IMR-90 (cell line): Measurements from ENCODE around the gene ERC2. TPM values are rescaled to one million over a fixed set of nuclear protein-coding genes. Genes with fewer than 3 reads are reported as not detected.

ENCODE experiments used
- ATAC-seq: fragments of 200-7000 bp; cut with Tn5 transposase; 2 replicates; pipeline ENCODE4 v1.9.1; 2020; ENCODE audit warnings: low read depth, mild to moderate bottlenecking, moderate library complexity
- BruUV-seq: library from RNA; stranded (reverse); fragments of 400-500 nt; replicated peaks from 2 replicates; lab custom pipeline; 2021; lab: Mats Ljungman, UMichigan
- CTCF ChIA-PET: fragments of 300-600 bp; formaldehyde crosslinking; extraction: SDS; loops from one replicate; lab custom pipeline; 2021; ENCODE audit warnings: antibody characterized with exemption; lab: Yijun Ruan, JAX
- POLR2A ChIA-PET: fragments of 300-600 bp; sonication (Branson Sonifier 250); formaldehyde crosslinking; loops from one replicate; lab custom pipeline; 2022; ENCODE audit warnings: antibody characterized with exemption; ENCODE audit not compliant: unreplicated experiment; lab: Charles Lee
- DNase-seq: peaks from one replicate; pipeline ENCODE4 v3.0.0; 2013
- H2AFZ ChIP-seq: replicated peaks from 2 replicates; pipeline ENCODE3; 2013; ENCODE audit warnings: low read length, mild to moderate bottlenecking; ENCODE audit not compliant: poor library complexity
- H2AK5ac ChIP-seq: 2 replicates; pipeline ENCODE4 v1.6.1; 2013; ENCODE audit warnings: low read depth, low read length, inconsistent platforms
- H2AK9ac ChIP-seq: replicated peaks from 2 replicates; pipeline ENCODE3; 2013; ENCODE audit warnings: mild to moderate bottlenecking, low read depth, low read length, moderate library complexity; ENCODE audit not compliant: poor library complexity
- H2BK120ac ChIP-seq: 2 replicates; pipeline ENCODE4 v1.6.1; 2013; ENCODE audit warnings: low read depth, low read length, inconsistent platforms
- H2BK15ac ChIP-seq: 3 replicates; pipeline ENCODE4 v1.6.1; 2013; ENCODE audit warnings: low read depth, low read length, inconsistent platforms
- H2BK20ac ChIP-seq: 2 replicates; pipeline ENCODE4 v1.6.1; 2013; ENCODE audit warnings: low read depth, mild to moderate bottlenecking, inconsistent platforms, low read length, moderate library complexity
- H2BK5ac ChIP-seq: 2 replicates; pipeline ENCODE4 v1.6.1; 2013; ENCODE audit warnings: mild to moderate bottlenecking, low read depth, low read length, inconsistent platforms; ENCODE audit not compliant: poor library complexity, severe bottlenecking
- H3K14ac ChIP-seq: replicated peaks from 2 replicates; pipeline ENCODE4 v1.6.1; 2013; ENCODE audit warnings: low read depth, low read length, inconsistent platforms
- H3K18ac ChIP-seq: 2 replicates; pipeline ENCODE4 v1.6.1; 2013; ENCODE audit warnings: low read depth, low read length, control low read depth
- H3K23ac ChIP-seq: 2 replicates; pipeline ENCODE4 v1.6.1; 2013; ENCODE audit warnings: low read depth, low read length, inconsistent platforms
- H3K27ac ChIP-seq: 2 replicates; pipeline ENCODE4 v1.5.1; 2013; ENCODE audit warnings: mild to moderate bottlenecking, control low read depth, low read length; ENCODE audit not compliant: insufficient read depth
- H3K27me3 ChIP-seq: 2 replicates; pipeline ENCODE4 v1.6.1; 2013; ENCODE audit warnings: low read length; ENCODE audit not compliant: control insufficient read depth, insufficient read depth
- H3K36me3 ChIP-seq: 2 replicates; pipeline ENCODE4 v1.6.1; 2013; ENCODE audit warnings: low read length, mixed read lengths; ENCODE audit not compliant: control insufficient read depth, insufficient read depth
- H3K4ac ChIP-seq: 2 replicates; pipeline ENCODE4 v1.6.1; 2013; ENCODE audit warnings: low read depth, low read length, inconsistent platforms
- H3K4me1 ChIP-seq: 2 replicates; pipeline ENCODE4 v1.6.1; 2013; ENCODE audit warnings: low read length, mixed read lengths; ENCODE audit not compliant: control insufficient read depth, insufficient read depth
- H3K4me2 ChIP-seq: 2 replicates; pipeline ENCODE4 v1.6.1; 2013; ENCODE audit warnings: low read depth, mild to moderate bottlenecking, control low read depth, low read length, moderate library complexity
- H3K4me3 ChIP-seq: 2 replicates; pipeline ENCODE4 v1.5.1; 2013; ENCODE audit warnings: low read depth, mild to moderate bottlenecking, control low read depth, low read length, moderate library complexity; ENCODE audit not compliant: insufficient read depth
- H3K56ac ChIP-seq: 2 replicates; pipeline ENCODE4 v1.6.1; 2013; ENCODE audit warnings: low read length, inconsistent platforms; ENCODE audit not compliant: insufficient read depth; ENCODE audit errors: extremely low read depth
- H3K79me1 ChIP-seq, 2 experiments: 2 replicates each; pipeline ENCODE4 v1.6.1; 2013; ENCODE audit warnings: low read length in 2 of 2, inconsistent platforms in 1 of 2, low read depth in 1 of 2
- H3K9ac ChIP-seq: 2 replicates; pipeline ENCODE4 v1.6.1; 2013; ENCODE audit warnings: low read depth, low read length, control low read depth
- H3K9me1 ChIP-seq: 2 replicates; pipeline ENCODE4 v1.6.1; 2013; ENCODE audit warnings: low read length, inconsistent platforms; ENCODE audit not compliant: insufficient read depth
- H3K9me3 ChIP-seq: 2 replicates; pipeline ENCODE4 v1.6.1; 2013; ENCODE audit warnings: low read length; ENCODE audit not compliant: control insufficient read depth, insufficient read depth
- H4K20me1 ChIP-seq: 2 replicates; pipeline ENCODE4 v1.6.1; 2013; ENCODE audit warnings: low read length, inconsistent platforms; ENCODE audit not compliant: insufficient read depth
- H4K5ac ChIP-seq: 2 replicates; pipeline ENCODE4 v1.6.1; 2013; ENCODE audit warnings: mild to moderate bottlenecking, low read depth, low read length, control low read depth
- H4K8ac ChIP-seq, 2 experiments: 2 replicates each; pipeline ENCODE4 v1.6.1; 2013; ENCODE audit warnings: low read depth in 2 of 2, low read length in 2 of 2, control low read depth in 1 of 2, inconsistent platforms in 1 of 2
- H4K91ac ChIP-seq: 2 replicates; pipeline ENCODE4 v1.6.1; 2013; ENCODE audit warnings: low read depth, low read length, inconsistent platforms; ENCODE audit not compliant: insufficient read depth
- BHLHE40 ChIP-seq: fragments of 150-350 bp; IDR thresholded peaks from 2 replicates; pipeline ENCODE4 v1.6.1; 2016; ENCODE audit warnings: mild to moderate bottlenecking, low read depth, low read length
- CEBPB ChIP-seq: IDR thresholded peaks from 2 replicates; pipeline ENCODE4 v1.6.1; 2012; ENCODE audit warnings: low read depth, low read length, improper control_type of control experiment
- CHD1 ChIP-seq: IDR thresholded peaks from 2 replicates; pipeline ENCODE4 v1.6.1; 2012; ENCODE audit warnings: low read depth, low read length, improper control_type of control experiment
- ELK1 ChIP-seq: fragments of 150-350 bp; IDR thresholded peaks from 2 replicates; pipeline ENCODE4 v1.6.1; 2016; ENCODE audit warnings: low read depth, mild to moderate bottlenecking, low read length, moderate library complexity, borderline replicate concordance
- MAFK ChIP-seq: IDR thresholded peaks from 2 replicates; pipeline ENCODE4 v1.6.1; 2012; ENCODE audit warnings: low read depth, low read length, improper control_type of control experiment
- NFE2L2 ChIP-seq: fragments of 150-350 bp; IDR thresholded peaks from 2 replicates; pipeline ENCODE4 v1.6.1; 2016; ENCODE audit warnings: low read depth, mild to moderate bottlenecking, low read length
- POLR2A ChIP-seq: IDR thresholded peaks from 2 replicates; pipeline ENCODE4 v1.6.1; 2012; ENCODE audit warnings: mild to moderate bottlenecking, low read depth, low read length
- RFX5 ChIP-seq: IDR thresholded peaks from 2 replicates; pipeline ENCODE4 v1.8.0; 2012; ENCODE audit warnings: low read depth, mild to moderate bottlenecking, low read length, moderate library complexity
- SMC3 ChIP-seq: fragments of 150-350 bp; IDR thresholded peaks from 2 replicates; pipeline ENCODE4 v1.6.1; 2016; ENCODE audit warnings: low read depth, mild to moderate bottlenecking, antibody characterized with exemption, low read length, moderate library complexity
- USF2 ChIP-seq: fragments of 150-350 bp; IDR thresholded peaks from 2 replicates; pipeline ENCODE4 v1.6.1; 2017; ENCODE audit warnings: mild to moderate bottlenecking, antibody characterized with exemption, low read length, low read depth
- WGBS, 2 experiments: methylation state at CpG; one replicate each; pipeline versions ENCODE4 v1.1.5 to v1.1.7; 2013; ENCODE audit warnings: missing lambda C conversion rate in 2 of 2; ENCODE audit not compliant: insufficient read length in 1 of 2; ENCODE audit errors: extremely low coverage in 2 of 2; 5-methylcytosine and 5-hydroxymethylcytosine counted together
- dilution Hi-C: fragments of 300-500 bp; cut with HindIII; formaldehyde crosslinking; loops from one replicate; pipeline ENCODE4 v1.14.3; 2018; ENCODE audit warnings: low sequenced_read_pairs; ENCODE audit not compliant: unreplicated experiment
- in situ Hi-C: fragments of 300-500 bp; cut with MboI; formaldehyde crosslinking; loops from 3 replicates; pipeline ENCODE4 v1.14.3; 2019; ENCODE audit warnings: low sequenced_read_pairs, inconsistent platforms, mixed read lengths
- intact Hi-C: fragments of 100-400 bp; cut with micrococcal nuclease; formaldehyde crosslinking; loops from 2 replicates; pipeline ENCODE4 v1.10.0; 2022
- polyA plus RNA-seq, 3 experiments: library from polyadenylated mRNA; depleted of rRNA; stranded (reverse); fragments of >200 nt; gene quantifications; 2 replicates each; pipeline ENCODE4 v1.2.3, GENCODE V29; 2012; ENCODE audit warnings: low replicate concordance in 1 of 3
- total RNA-seq: library from RNA; depleted of rRNA; stranded (reverse); fragments of >200 nt; gene quantifications from 2 replicates; pipeline ENCODE4 v1.2.3, GENCODE V29; 2012

The ERC2 gene
- total and polyA plus RNA-seq, 2 of the 4 experiments (the other 2 are of a cell fraction), result 0.17 to 0.18 TPM

GRCh38 chr3:56113231-56113630, 355.0 kb downstream of the ERC2 start:
- Histone ChIP-seq H3K36me3 (no peaks in the 10 kb centered on the region), H3K4me3 (no peak overlapping the region), H2AK9ac (no peak overlapping the region), H3K9ac (no peak overlapping the region), H4K20me1 (no peaks in the 10 kb centered on the region), H4K5ac (no peak overlapping the region), H2BK120ac (no peak overlapping the region), H2BK5ac (no peak overlapping the region), H2BK20ac (no peak overlapping the region), H3K79me1 (no peaks in the 10 kb centered on the region), H3K14ac (no peak overlapping the region), H4K8ac (no peak overlapping the region), H3K4ac (no peak overlapping the region), H4K91ac (no peak overlapping the region), H3K27me3 (no peaks in the 10 kb centered on the region; the same call in 1 of the 2 replicates), H2AK5ac (no peak overlapping the region), H3K56ac (no peak overlapping the region), H3K9me3 (peaks cover 4% of the 10 kb centered on the region), H3K23ac (no peak overlapping the region), H2BK15ac (no peak overlapping the region), H3K9me1 (no peaks in the 10 kb centered on the region), H3K27ac (no peak overlapping the region), H3K4me2 (no peak overlapping the region), H2AFZ (no peak overlapping the region), H3K18ac (no peak overlapping the region), H3K4me1 (no peaks in the 10 kb centered on the region; the same call in 1 of the 2 replicates)
- dilution Hi-C loops (no loop called here), in situ Hi-C loops (no loop called here), intact Hi-C loops (no loop called here)
- POLR2A ChIA-PET, result interaction anchor here (0.5 kb wide), 1 partner anchor 16 kb away, joined by 3 read pairs; no protein-coding TSS in a partner anchor
- no peak for TF ChIP-seq CEBPB
- no peak for TF ChIP-seq NFE2L2
- no peak for TF ChIP-seq POLR2A
- TF ChIP-seq ELK1, result no peak
- TF ChIP-seq USF2, result no peak
- no peak for TF ChIP-seq MAFK
- no peak for TF ChIP-seq RFX5
- no peak for TF ChIP-seq CHD1
- no peak for TF ChIP-seq BHLHE40
- TF ChIP-seq SMC3, result no peak
- ATAC-seq, result no peak
- WGBS, 2 experiments, result no CpG with 5 or more reads among the region's 1 CpG
- no TSS peak for BruUV-seq
- no peak for DNase-seq
- CTCF ChIA-PET, result no interaction called here
